GM23338 (cell line): Measurements from ENCODE around the gene CMBL. TPM values are rescaled to one million over a fixed set of nuclear protein-coding genes. Genes with fewer than 3 reads are reported as not detected.

Source experiments
- CREB1 ChIP-seq: fragments of 250-450 bp; sonication (Bioruptor Pico); IDR thresholded peaks from 2 replicates; pipeline ENCODE4 v1.5.0; 2020; ENCODE audit warnings: low read depth, mild to moderate bottlenecking, moderate library complexity
- NANOG ChIP-seq: IDR thresholded peaks from 2 replicates; pipeline ENCODE4 v1.6.1; 2016; ENCODE audit warnings: antibody characterized with exemption, borderline replicate concordance
- REST ChIP-seq: IDR thresholded peaks from one replicate; pipeline ENCODE4 v1.6.1; 2018; ENCODE audit warnings: antibody characterized with exemption; ENCODE audit not compliant: unreplicated experiment
- STAT1 ChIP-seq: IDR thresholded peaks from one replicate; pipeline ENCODE4 v1.6.1; 2016; ENCODE audit warnings: antibody characterized with exemption; ENCODE audit not compliant: unreplicated experiment
- polyA plus RNA-seq: library from polyadenylated mRNA; unstranded; fragments of >200 nt; fragmentation: Nextera tagmentation; extraction: Ambion mirVana; gene quantifications from 2 replicates; pipeline ENCODE4 v1.2.1, GENCODE V29; 2016
- small RNA-seq: library from RNA; depleted of rRNA; stranded (forward); fragments of <200 nt; gene quantifications from one replicate; pipeline ENCODE3, GENCODE V24; 2014; ENCODE audit warnings: low replicate concordance
- total RNA-seq: library from RNA; depleted of rRNA; stranded (reverse); fragments of >200 nt; shearing (Covaris generic); gene quantifications from 2 replicates; pipeline ENCODE4 v1.2.3, GENCODE V29; 2014; rRNA removed

The CMBL gene
- total and polyA plus RNA-seq, 2 experiments from 2014 or later: 13.2 to 24.1 TPM

DNA sequence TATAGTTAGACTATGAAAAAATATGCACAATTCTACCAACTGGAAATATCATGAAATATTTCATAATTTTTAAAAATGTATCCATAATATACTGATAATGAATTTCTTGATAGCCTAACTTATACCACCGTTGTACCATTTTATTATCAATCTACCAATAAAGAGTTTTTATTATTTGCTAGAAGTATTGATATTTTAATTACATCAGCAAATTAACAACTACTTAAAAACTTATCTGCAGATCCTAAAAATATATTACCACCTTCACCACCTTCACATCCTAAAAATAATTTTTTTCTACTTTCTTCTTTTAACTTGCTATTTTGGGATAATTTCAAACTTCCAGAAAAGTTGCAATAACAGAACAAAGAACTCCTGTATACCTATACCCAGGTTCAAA is 79.4 kb downstream of the CMBL start (continued):
- TF ChIP-seq STAT1 (no peak), NANOG (no peak), REST (no peak), CREB1 (CRISPR knock-in tag) (no peak)

Small RNAs within 50 kb of the gene (small RNA-seq; reads per million reads assigned to genes)
- gene RF00019: not detected

Other genes starting within 250 kb of the CMBL start
- 19.3 and 22.9 TPM in 2 replicates for gene ATPSCKMT, start 58.0 kb downstream of the CMBL start, total RNA-seq
- gene ATPSCKMT, start 58.0 kb downstream of the CMBL start, polyA plus RNA-seq: 8.9 and 10.0 TPM in 2 replicates
- 604 and 661 TPM in 2 replicates for gene CCT5, start 57.6 kb downstream of the CMBL start, total RNA-seq
- gene CCT5, start 57.6 kb downstream of the CMBL start, polyA plus RNA-seq: 576 and 627 TPM in 2 replicates
- gene MARCHF6, start 45.8 kb upstream of the CMBL start, total RNA-seq: 72.7 and 77.5 TPM in 2 replicates
- 50.9 and 70.8 TPM in 2 replicates for gene MARCHF6, start 45.8 kb upstream of the CMBL start, polyA plus RNA-seq
- gene ROPN1L, start 134.0 kb upstream of the CMBL start, total RNA-seq: 1.0 TPM in 1 of 2 replicates, not detected in the other
- gene ROPN1L, start 134.0 kb upstream of the CMBL start, polyA plus RNA-seq: 0.57 TPM in 1 of 2 replicates, not detected in the other